Thoracic aorta (tissue), 2 donors: ENCODE data around the gene ADAMTS14. TPM values are rescaled to one million over a fixed set of nuclear protein-coding genes. Genes with fewer than 3 reads are reported as not detected.

Experiments
- ATAC-seq: fragments of 150-250 bp; one replicate; pipeline ENCODE4 v1.8.0; 2017; ENCODE audit warnings: low read depth; ENCODE audit not compliant: insufficient number of reproducible peaks, low FRiP score
- DNase-seq: peaks from one replicate; pipeline ENCODE4 v3.0.0-alpha.2; 2020; ENCODE audit warnings: low spot score
- H3K27ac ChIP-seq, 2 donors: fragments of 200-600 bp; sonication (generic); 1 replicate in 1 of 2; 2 replicates in 1 of 2; pipeline ENCODE4 v1.5.1; 2016; ENCODE audit warnings: mild to moderate bottlenecking in 2 of 2, moderate library complexity in 2 of 2
- H3K27me3 ChIP-seq: fragments of 200-600 bp; sonication (generic); replicated peaks from 2 replicates; pipeline ENCODE4 v1.6.0; 2016; ENCODE audit warnings: mild to moderate bottlenecking; ENCODE audit not compliant: insufficient read depth
- H3K36me3 ChIP-seq: fragments of 200-600 bp; sonication (generic); one replicate; pipeline ENCODE4 v1.5.1; 2016
- H3K4me1 ChIP-seq, 2 donors: fragments of 200-600 bp; sonication (generic); 1 replicate in 1 of 2; 2 replicates in 1 of 2; pipeline versions ENCODE4 v1.5.1 to v1.6.0; 2016; ENCODE audit warnings: low read depth in 2 of 2, mild to moderate bottlenecking in 1 of 2; ENCODE audit not compliant: control insufficient read depth in 1 of 2
- H3K4me3 ChIP-seq: fragments of 200-600 bp; sonication (generic); 2 replicates; pipeline ENCODE4 v1.5.1; 2016; ENCODE audit warnings: mild to moderate bottlenecking
- H3K9me3 ChIP-seq: fragments of 200-600 bp; sonication (generic); 2 replicates; pipeline ENCODE4 v1.5.1; 2016
- CTCF ChIP-seq: fragments of 200-600 bp; sonication (generic); IDR thresholded peaks from one replicate; pipeline ENCODE4 v1.5.1; 2019; ENCODE audit warnings: antibody characterized with exemption
- total RNA-seq, 2 donors: library from RNA; depleted of rRNA; stranded (reverse); fragments of >200 nt; gene quantifications; one replicate each; pipeline versions ENCODE4 v1.1.0 to v1.2.3, GENCODE V29; 2016

The ADAMTS14 gene
- total RNA-seq, 2 donors from 2014 or later = 1.3 TPM; not detected in 1

- TF ChIP-seq CTCF = no peak
- ATAC-seq (peak; percentile 32), DNase-seq (no peak)
- Histone ChIP-seq H3K36me3 (no peaks in the 10 kb centered on the region), H3K27ac (no peak overlapping the region), H3K4me3 (no peak overlapping the region), H3K4me1 (peaks cover 5 to 11% of the 10 kb centered on the region in 2 donors), H3K9me3 (no peaks in the 10 kb centered on the region), H3K27me3 (no peaks in the 10 kb centered on the region)
Observed at GRCh38 chr10:70652761-70653657, 19.3 kb upstream of the ADAMTS14 start.

- DNase-seq (no peak), ATAC-seq (no peak)
- no peak for TF ChIP-seq CTCF
- H3K4me3 ChIP-seq = no peak overlapping the region
- H3K9me3 ChIP-seq = peaks cover 3% of the 10 kb centered on the region
- H3K36me3 ChIP-seq = no peaks in the 10 kb centered on the region
- no peaks in the 10 kb centered on the region for H3K27me3 ChIP-seq
- H3K4me1 ChIP-seq = peaks cover 5 to 11% of the 10 kb centered on the region in 2 donors
- no peak overlapping the region for H3K27ac ChIP-seq
Observed at GRCh38 chr10:70655316-70655715, 17.0 kb upstream of the ADAMTS14 start.

- Histone ChIP-seq H3K27me3 (no peaks in the 10 kb centered on the region), H3K27ac (no peak overlapping the region), H3K9me3 (peaks cover 3% of the 10 kb centered on the region), H3K36me3 (no peaks in the 10 kb centered on the region), H3K4me1 (peaks cover 5 to 11% of the 10 kb centered on the region in 2 donors), H3K4me3 (no peak overlapping the region)
- no peak for TF ChIP-seq CTCF
- no peak for DNase-seq
- ATAC-seq = peak; percentile 43
Observed at GRCh38 chr10:70656489-70656888, 15.8 kb upstream of the ADAMTS14 start.

GRCh38 chr10:70657041-70657440, 15.3 kb upstream of the ADAMTS14 start:
- no peak for ATAC-seq
- Histone ChIP-seq H3K4me1 (peaks cover 5 to 11% of the 10 kb centered on the region in 2 donors), H3K4me3 (no peak overlapping the region), H3K9me3 (peaks cover 3% of the 10 kb centered on the region), H3K27me3 (no peaks in the 10 kb centered on the region), H3K36me3 (no peaks in the 10 kb centered on the region), H3K27ac (no peak overlapping the region)
- no peak for DNase-seq
- no peak for TF ChIP-seq CTCF

- no peak for TF ChIP-seq CTCF
- ATAC-seq (no peak), DNase-seq (no peak)
- Histone ChIP-seq H3K9me3 (peaks cover 3% of the 10 kb centered on the region), H3K27ac (no peak overlapping the region), H3K36me3 (no peaks in the 10 kb centered on the region), H3K4me3 (no peak overlapping the region), H3K4me1 (peaks cover 0 to 2% of the 10 kb centered on the region in 2 donors), H3K27me3 (no peaks in the 10 kb centered on the region)
Observed at GRCh38 chr10:70658582-70659136, 13.6 kb upstream of the ADAMTS14 start.
